Measurements from ENCODE around the gene GPATCH8.

Gene GPATCH8

DNA sequence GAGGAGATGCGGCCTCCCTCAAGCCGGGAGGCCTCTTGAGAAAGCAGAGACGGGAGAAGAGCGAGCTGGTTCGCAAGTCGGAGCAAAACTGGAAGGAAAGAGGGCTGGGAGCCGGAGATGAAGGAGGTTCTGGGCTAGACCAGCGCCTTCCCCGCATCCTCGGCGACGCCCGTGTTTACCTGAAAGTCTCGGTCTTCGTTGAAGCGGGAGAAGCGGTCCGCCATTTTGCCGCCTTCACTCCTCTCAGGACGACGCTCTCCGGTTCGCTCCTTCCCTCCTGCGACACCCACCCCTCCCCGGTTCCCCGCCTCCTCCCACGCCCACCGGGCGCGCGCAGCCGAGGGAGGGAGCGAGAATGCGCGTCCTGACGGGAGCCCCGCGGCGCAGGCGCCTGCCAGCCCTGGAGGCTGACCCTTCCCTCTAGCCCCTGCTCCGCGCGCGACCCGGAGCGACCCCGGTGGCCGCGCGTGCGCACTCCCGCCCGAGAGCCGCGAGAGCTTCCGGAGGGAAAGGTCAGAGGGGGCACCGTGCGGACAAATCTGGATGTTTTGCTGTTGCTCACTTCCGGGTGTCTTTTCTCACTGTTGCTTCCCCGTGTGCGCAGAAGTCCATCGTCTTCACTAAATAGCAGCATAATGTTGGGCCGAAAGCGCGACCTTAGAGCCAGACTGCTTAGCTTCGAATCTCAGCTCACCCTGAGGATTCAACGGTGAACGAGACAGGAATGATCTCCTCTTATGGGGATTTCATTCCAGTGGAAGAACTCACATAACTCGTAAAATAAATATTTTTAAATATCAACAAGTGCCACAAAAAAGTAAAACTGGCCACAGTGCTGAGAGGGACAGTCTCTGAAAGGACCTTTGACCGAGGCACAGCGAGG, at the start of gene GPATCH8:
GPATCH8 (minus strand) TSS at position 260 of the 883 bp plus-strand sequence; CDS start at position 224, 36 bp downstream.
- H3K4me3 ChIP-seq (ENCODE audit: low read length): peak within 1 kb of the TSS; percentile 91
- peaks cover 8% of the 10 kb centered on the region for H3K36me3 ChIP-seq (ENCODE audit: insufficient read depth, low read length)

DNA sequence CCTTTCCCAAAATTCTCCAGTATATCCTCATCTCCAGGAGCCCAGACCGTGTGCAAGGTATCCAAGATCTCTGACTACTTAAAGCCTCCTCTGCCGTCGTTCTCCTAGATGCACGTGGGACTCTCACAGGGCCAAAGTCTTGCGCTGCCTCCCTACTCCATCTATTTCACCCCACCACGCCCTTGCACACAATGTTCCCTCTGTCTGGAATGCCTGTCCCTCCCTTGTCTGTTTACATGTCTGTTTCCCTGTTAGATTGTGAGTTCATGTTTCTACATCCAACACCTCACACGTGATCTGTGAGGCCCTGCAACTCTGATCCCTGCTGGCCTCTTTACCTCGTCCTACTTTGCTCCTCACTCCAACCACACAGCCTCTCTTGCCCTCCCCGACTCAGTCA, 49.2 kb upstream of the GPATCH8 start:
- Histone ChIP-seq H2AFZ (ENCODE audit: low read depth, low read length) (no peak overlapping the region), H3K4me3 (ENCODE audit: low read length) (no peak overlapping the region), H3K4me1 (ENCODE audit: insufficient read depth, low read length) (peaks cover 41% of the 10 kb centered on the region), H3K36me3 (ENCODE audit: insufficient read depth, low read length) (no peaks in the 10 kb centered on the region), H3K27me3 (ENCODE audit: insufficient read depth, low read length) (no peaks in the 10 kb centered on the region), H3K9me3 (ENCODE audit: low read length) (no peaks in the 10 kb centered on the region)

More for the DNA sequence above, at the start of gene GPATCH8:
- peaks cover 26% of the 10 kb centered on the region for H3K4me1 ChIP-seq (ENCODE audit: insufficient read depth, low read length)
- H2AFZ ChIP-seq (ENCODE audit: low read depth, low read length): peak within 1 kb of the TSS; percentile 73
- H3K9me3 ChIP-seq (ENCODE audit: low read length): no peaks in the 10 kb centered on the region
- H3K27me3 ChIP-seq (ENCODE audit: insufficient read depth, low read length): no peaks in the 10 kb centered on the region

DNA sequence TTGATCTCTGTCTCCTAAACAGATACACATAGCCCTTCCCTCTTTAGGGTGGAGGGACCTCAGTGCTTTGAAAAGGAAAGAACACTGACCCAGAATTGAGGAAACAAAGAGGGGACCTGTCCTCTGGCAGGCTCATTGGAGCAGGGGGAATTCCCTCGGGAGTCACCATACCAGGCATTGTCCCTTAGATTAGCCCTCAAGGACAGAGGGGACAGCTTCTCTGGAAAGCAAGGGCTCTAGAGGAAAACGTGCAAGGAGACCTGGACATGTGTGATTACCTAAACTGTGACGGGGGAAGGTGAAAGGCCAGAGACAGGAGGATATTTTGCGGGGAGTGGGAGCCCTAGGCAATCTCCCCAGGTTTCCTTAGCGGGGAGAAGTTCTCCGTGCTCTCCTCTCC, 46.5 kb upstream of the GPATCH8 start:
- no peak overlapping the region for H2AFZ ChIP-seq (ENCODE audit: low read depth, low read length)
- H3K4me1 ChIP-seq (ENCODE audit: insufficient read depth, low read length): peaks cover 33% of the 10 kb centered on the region
- no peaks in the 10 kb centered on the region for H3K9me3 ChIP-seq (ENCODE audit: low read length)
- H3K4me3 ChIP-seq (ENCODE audit: low read length): no peak overlapping the region
- no peaks in the 10 kb centered on the region for H3K36me3 ChIP-seq (ENCODE audit: insufficient read depth, low read length)
- H3K27me3 ChIP-seq (ENCODE audit: insufficient read depth, low read length): no peaks in the 10 kb centered on the region

- Histone ChIP-seq H2AFZ (ENCODE audit: low read depth, low read length) (no peak overlapping the region), H3K9me3 (ENCODE audit: low read length) (no peaks in the 10 kb centered on the region), H3K4me3 (ENCODE audit: low read length) (peak overlapping the region; percentile 27), H3K4me1 (ENCODE audit: insufficient read depth, low read length) (peaks cover 42% of the 10 kb centered on the region), H3K27me3 (ENCODE audit: insufficient read depth, low read length) (no peaks in the 10 kb centered on the region), H3K36me3 (ENCODE audit: insufficient read depth, low read length) (no peaks in the 10 kb centered on the region)
These were observed 45.4 kb upstream of the GPATCH8 start for GRCh38 chr17:44548376-44549230.

- Histone ChIP-seq H3K4me1 (ENCODE audit: insufficient read depth, low read length) (peaks cover 50% of the 10 kb centered on the region), H2AFZ (ENCODE audit: low read depth, low read length) (no peak overlapping the region), H3K4me3 (ENCODE audit: low read length) (peak overlapping the region; percentile 41), H3K27me3 (ENCODE audit: insufficient read depth, low read length) (no peaks in the 10 kb centered on the region), H3K9me3 (ENCODE audit: low read length) (no peaks in the 10 kb centered on the region), H3K36me3 (ENCODE audit: insufficient read depth, low read length) (no peaks in the 10 kb centered on the region)
These were observed 44.5 kb upstream of the GPATCH8 start for GRCh38 chr17:44547625-44548267.

DNA sequence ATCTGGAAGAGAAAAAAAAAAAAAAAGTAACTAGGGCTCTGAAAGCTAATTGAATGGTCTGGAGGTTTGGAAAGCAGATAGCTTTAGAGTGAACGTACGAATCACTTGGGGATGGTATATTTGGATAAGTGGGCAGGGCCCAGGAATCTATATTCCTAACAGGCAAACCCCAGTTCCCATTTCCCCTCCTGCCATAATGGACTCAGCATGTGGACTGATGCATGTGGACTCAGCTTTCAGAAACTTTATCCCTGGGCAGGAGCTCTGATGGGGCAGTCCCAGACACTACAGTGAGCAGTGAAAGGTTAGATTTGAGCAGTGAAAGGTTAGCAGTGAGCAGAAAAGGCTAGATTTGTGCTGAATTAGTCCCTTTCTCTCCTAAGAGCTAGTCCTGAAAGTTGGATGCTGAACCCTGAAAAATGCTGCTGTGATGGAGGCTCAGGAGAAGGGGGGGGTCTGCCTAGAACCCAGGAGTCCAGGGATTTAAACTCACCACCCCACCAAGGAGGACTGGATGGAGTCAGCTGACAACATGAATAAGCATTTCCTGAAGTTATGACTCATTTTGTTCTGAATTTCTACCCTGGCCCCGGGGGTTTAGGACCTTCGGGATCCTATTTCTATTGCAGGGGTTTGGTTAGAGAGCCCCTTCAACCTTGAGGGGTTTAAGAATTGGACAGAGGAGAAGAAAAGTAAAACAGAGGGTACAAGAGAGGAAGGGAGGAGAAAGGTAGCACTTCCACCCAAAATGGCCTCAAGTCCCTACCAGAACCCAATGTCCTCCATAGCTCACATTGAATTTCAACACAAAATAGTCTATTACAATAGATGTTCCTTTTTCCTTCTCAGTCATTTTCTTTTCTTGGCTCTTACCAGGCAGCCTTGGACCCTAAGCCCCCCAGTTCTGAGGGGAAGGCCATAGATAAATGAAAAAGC, 43.7 kb upstream of the GPATCH8 start:
- Histone ChIP-seq H2AFZ (ENCODE audit: low read depth, low read length) (no peak overlapping the region), H3K4me3 (ENCODE audit: low read length) (peak overlapping the region; percentile 41), H3K4me1 (ENCODE audit: insufficient read depth, low read length) (peaks cover 58% of the 10 kb centered on the region), H3K36me3 (ENCODE audit: insufficient read depth, low read length) (no peaks in the 10 kb centered on the region), H3K27me3 (ENCODE audit: insufficient read depth, low read length) (no peaks in the 10 kb centered on the region), H3K9me3 (ENCODE audit: low read length) (no peaks in the 10 kb centered on the region)

- no peaks in the 10 kb centered on the region for H3K36me3 ChIP-seq (ENCODE audit: insufficient read depth, low read length)
- no peak overlapping the region for H2AFZ ChIP-seq (ENCODE audit: low read depth, low read length)
- no peaks in the 10 kb centered on the region for H3K9me3 ChIP-seq (ENCODE audit: low read length)
- H3K4me3 ChIP-seq (ENCODE audit: low read length): no peak overlapping the region
- peaks cover 73% of the 10 kb centered on the region for H3K4me1 ChIP-seq (ENCODE audit: insufficient read depth, low read length)
- H3K27me3 ChIP-seq (ENCODE audit: insufficient read depth, low read length): no peaks in the 10 kb centered on the region
These were observed 40.8 kb upstream of the GPATCH8 start for GRCh38 chr17:44543905-44544523.

- no peaks in the 10 kb centered on the region for H3K27me3 ChIP-seq (ENCODE audit: insufficient read depth, low read length)
- H3K4me3 ChIP-seq (ENCODE audit: low read length): no peak overlapping the region
- H3K4me1 ChIP-seq (ENCODE audit: insufficient read depth, low read length): peaks cover 70% of the 10 kb centered on the region
- no peaks in the 10 kb centered on the region for H3K36me3 ChIP-seq (ENCODE audit: insufficient read depth, low read length)
- H3K9me3 ChIP-seq (ENCODE audit: low read length): no peaks in the 10 kb centered on the region
- no peak overlapping the region for H2AFZ ChIP-seq (ENCODE audit: low read depth, low read length)
These were observed 40.2 kb upstream of the GPATCH8 start for GRCh38 chr17:44543213-44543904.

- Histone ChIP-seq H3K4me3 (ENCODE audit: low read length) (no peak overlapping the region), H3K36me3 (ENCODE audit: insufficient read depth, low read length) (no peaks in the 10 kb centered on the region), H3K4me1 (ENCODE audit: insufficient read depth, low read length) (peaks cover 59% of the 10 kb centered on the region), H3K27me3 (ENCODE audit: insufficient read depth, low read length) (no peaks in the 10 kb centered on the region), H2AFZ (ENCODE audit: low read depth, low read length) (no peak overlapping the region), H3K9me3 (ENCODE audit: low read length) (no peaks in the 10 kb centered on the region)
These were observed 38.8 kb upstream of the GPATCH8 start for GRCh38 chr17:44541884-44542581.

DNA sequence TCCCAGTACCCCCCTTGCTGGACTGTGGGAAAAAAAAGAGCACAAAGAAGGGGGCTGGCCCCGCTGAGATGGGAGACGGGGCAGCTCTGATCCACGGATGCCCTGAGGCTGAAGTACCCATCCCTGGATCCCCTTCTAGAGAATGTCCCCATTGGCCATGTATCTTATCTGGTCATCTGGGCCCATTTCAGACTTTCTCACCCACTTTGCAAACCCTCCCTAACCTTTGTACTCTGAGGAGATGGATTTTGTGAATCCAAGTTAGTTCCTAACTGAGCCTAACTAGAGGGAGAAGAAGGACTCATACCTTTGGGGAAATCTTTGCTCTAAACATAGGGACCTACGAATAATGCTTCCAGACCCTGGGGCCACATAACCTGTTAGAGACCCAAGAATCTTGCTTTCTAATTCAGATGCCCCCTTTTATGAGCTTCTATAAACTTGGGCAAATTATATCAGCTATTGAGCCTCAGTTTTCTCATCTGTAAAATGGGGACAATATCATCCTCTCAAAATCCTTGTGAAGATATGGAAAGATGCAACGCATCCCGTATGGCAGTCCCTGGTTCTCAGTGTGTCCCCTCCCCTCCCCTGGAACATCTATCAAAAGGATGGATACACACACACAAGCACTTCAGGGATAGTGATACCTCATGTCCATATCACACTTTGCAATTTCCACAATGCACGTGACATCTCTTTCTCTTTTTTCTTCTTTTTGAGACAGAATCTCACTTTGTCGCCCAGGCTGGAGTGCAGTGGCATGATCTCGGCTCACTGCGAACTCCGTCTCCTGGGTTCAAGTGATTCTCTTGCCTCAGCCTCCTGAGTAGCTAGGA, 37.3 kb upstream of the GPATCH8 start:
- H3K9me3 ChIP-seq (ENCODE audit: low read length): no peaks in the 10 kb centered on the region
- H3K36me3 ChIP-seq (ENCODE audit: insufficient read depth, low read length): no peaks in the 10 kb centered on the region
- peak overlapping the region; percentile 11 for H3K4me3 ChIP-seq (ENCODE audit: low read length)
- H3K27me3 ChIP-seq (ENCODE audit: insufficient read depth, low read length): no peaks in the 10 kb centered on the region
- peaks cover 64% of the 10 kb centered on the region for H3K4me1 ChIP-seq (ENCODE audit: insufficient read depth, low read length)
- H2AFZ ChIP-seq (ENCODE audit: low read depth, low read length): no peak overlapping the region

All from neuron (in vitro differentiated cells).